Natural killer cell (primary cell): Measurements from ENCODE around the gene OR10C1. TPM values are rescaled to one million over a fixed set of nuclear protein-coding genes. Genes with fewer than 3 reads are reported as not detected.

Source experiments
- ATAC-seq, 3 donors: fragments of 150-1000 bp in 2 of 3; fragments of 200-7000 bp in 1 of 3; cut with Tn5 transposase; 1 replicate in 1 of 3; 2 replicates in 2 of 3; pipeline ENCODE4 v1.10.0; 2021; ENCODE audit warnings: mild to moderate bottlenecking in 2 of 3, moderate library complexity in 2 of 3
- DNase-seq, 2 donors: peaks; one replicate each; pipeline versions ENCODE4 v3.0.0 to v3.0.0-alpha.2; 2013 to 2021; ENCODE audit warnings: mixed read lengths in 1 of 2
- H3K27ac ChIP-seq: one replicate; pipeline ENCODE4 v1.5.1; 2013; ENCODE audit warnings: mild to moderate bottlenecking, low read length
- H3K27me3 ChIP-seq: one replicate; pipeline ENCODE4 v1.6.1; 2013; ENCODE audit warnings: low read length; ENCODE audit not compliant: control insufficient read depth, insufficient read depth
- H3K36me3 ChIP-seq: one replicate; pipeline ENCODE4 v1.6.1; 2013; ENCODE audit warnings: low read length; ENCODE audit not compliant: control insufficient read depth, insufficient read depth
- H3K4me1 ChIP-seq: one replicate; pipeline ENCODE4 v1.6.1; 2013; ENCODE audit warnings: low read length; ENCODE audit not compliant: control insufficient read depth, insufficient read depth
- H3K4me3 ChIP-seq: one replicate; pipeline ENCODE4 v1.5.1; 2013; ENCODE audit warnings: low read length
- H3K9me3 ChIP-seq: one replicate; pipeline ENCODE4 v1.6.1; 2013; ENCODE audit warnings: low read length; ENCODE audit not compliant: control insufficient read depth, insufficient read depth
- H3K27ac Mint-ChIP-seq, 2 donors: one replicate each; pipeline ENCODE4 v1.8.0; 2022; ENCODE audit warnings: mild to moderate bottlenecking in 2 of 2, mixed read lengths in 2 of 2, moderate library complexity in 1 of 2
- H3K27me3 Mint-ChIP-seq, 2 donors: one replicate each; pipeline ENCODE4 v1.8.0; 2022; ENCODE audit warnings: low read depth in 2 of 2, mixed read lengths in 2 of 2
- H3K36me3 Mint-ChIP-seq: one replicate; pipeline ENCODE4 v1.8.0; 2022; ENCODE audit warnings: mixed read lengths
- H3K4me1 Mint-ChIP-seq, 2 donors: one replicate each; pipeline ENCODE4 v1.8.0; 2022; ENCODE audit warnings: mixed read lengths in 2 of 2
- H3K4me3 Mint-ChIP-seq: one replicate; pipeline ENCODE4 v1.8.0; 2022; ENCODE audit warnings: mild to moderate bottlenecking, moderate library complexity, mixed read lengths
- H3K9me3 Mint-ChIP-seq, 2 donors: one replicate each; pipeline ENCODE4 v1.8.0; 2022; ENCODE audit warnings: mixed read lengths in 2 of 2
- WGBS: methylation state at CpG from one replicate; pipeline ENCODE4 v1.1.7; 2013; ENCODE audit warnings: missing lambda C conversion rate; ENCODE audit not compliant: insufficient coverage; 5-methylcytosine and 5-hydroxymethylcytosine counted together
- intact Hi-C: fragments of 100-400 bp; cut with micrococcal nuclease; formaldehyde crosslinking; loops from one replicate; pipeline ENCODE4 v1.14.2; 2022
- total RNA-seq, 4 donors: library from RNA; stranded (reverse); fragments of 120-200 nt in 1 of 4; gene quantifications; one replicate each; pipeline versions ENCODE4 v1.2.3 to v1.2.4, GENCODE V29; 2013 to 2022
- TF ChIP-seq, protein P1 (sequence below): fragments of 200-600 bp; IDR thresholded peaks from one replicate; pipeline ENCODE4 v1.8.0; 2022; ENCODE audit warnings: antibody characterized with exemption

The OR10C1 gene
- total RNA-seq, 3 donors from 2014 or later (not counting 1 experiment from before 2014, with no cell fraction given), result not detected

DNA sequence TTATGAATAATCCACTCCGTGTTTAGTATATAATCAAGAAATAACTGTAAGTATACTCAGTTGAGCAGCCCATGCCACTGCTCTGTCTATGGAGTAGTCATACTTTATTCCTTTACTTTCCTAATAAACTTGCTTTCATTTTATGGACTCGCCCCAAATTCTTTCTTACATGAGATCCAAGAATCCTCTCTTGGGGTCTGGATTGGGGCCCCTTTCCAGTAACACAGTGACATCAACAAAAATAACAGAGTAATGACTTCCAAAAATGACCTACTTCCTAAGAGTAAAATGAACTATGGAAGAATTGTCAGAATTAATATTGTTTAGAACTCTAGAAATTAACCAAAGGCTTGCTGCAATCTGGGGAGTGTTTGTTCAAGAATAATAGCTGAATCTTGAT is 26.7 kb downstream of the OR10C1 start:
- ATAC-seq, result no peak
- no peaks in the 10 kb centered on the region for H3K36me3 ChIP-seq
- Mint-ChIP-seq H3K36me3 (no peaks in the 10 kb centered on the region), H3K27me3 (peaks cover 12 to 21% of the 10 kb centered on the region in 2 donors), H3K4me3 (no peak overlapping the region), H3K9me3 (no peaks in the 10 kb centered on the region), H3K27ac (no peak overlapping the region), H3K4me1 (no peaks in the 10 kb centered on the region)
- intact Hi-C loops, result no loop called here
- TF ChIP-seq, protein P1, sequence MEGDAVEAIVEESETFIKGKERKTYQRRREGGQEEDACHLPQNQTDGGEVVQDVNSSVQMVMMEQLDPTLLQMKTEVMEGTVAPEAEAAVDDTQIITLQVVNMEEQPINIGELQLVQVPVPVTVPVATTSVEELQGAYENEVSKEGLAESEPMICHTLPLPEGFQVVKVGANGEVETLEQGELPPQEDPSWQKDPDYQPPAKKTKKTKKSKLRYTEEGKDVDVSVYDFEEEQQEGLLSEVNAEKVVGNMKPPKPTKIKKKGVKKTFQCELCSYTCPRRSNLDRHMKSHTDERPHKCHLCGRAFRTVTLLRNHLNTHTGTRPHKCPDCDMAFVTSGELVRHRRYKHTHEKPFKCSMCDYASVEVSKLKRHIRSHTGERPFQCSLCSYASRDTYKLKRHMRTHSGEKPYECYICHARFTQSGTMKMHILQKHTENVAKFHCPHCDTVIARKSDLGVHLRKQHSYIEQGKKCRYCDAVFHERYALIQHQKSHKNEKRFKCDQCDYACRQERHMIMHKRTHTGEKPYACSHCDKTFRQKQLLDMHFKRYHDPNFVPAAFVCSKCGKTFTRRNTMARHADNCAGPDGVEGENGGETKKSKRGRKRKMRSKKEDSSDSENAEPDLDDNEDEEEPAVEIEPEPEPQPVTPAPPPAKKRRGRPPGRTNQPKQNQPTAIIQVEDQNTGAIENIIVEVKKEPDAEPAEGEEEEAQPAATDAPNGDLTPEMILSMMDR, result no peak
- H3K4me3 ChIP-seq, result no peak overlapping the region
- H3K4me1 ChIP-seq, result no peaks in the 10 kb centered on the region
- no peaks in the 10 kb centered on the region for H3K9me3 ChIP-seq
- H3K27ac ChIP-seq, result no peak overlapping the region
- H3K27me3 ChIP-seq, result no peaks in the 10 kb centered on the region
- no peak for DNase-seq
- 100% methylated on average over 1 of the region's 2 CpGs for WGBS

DNA sequence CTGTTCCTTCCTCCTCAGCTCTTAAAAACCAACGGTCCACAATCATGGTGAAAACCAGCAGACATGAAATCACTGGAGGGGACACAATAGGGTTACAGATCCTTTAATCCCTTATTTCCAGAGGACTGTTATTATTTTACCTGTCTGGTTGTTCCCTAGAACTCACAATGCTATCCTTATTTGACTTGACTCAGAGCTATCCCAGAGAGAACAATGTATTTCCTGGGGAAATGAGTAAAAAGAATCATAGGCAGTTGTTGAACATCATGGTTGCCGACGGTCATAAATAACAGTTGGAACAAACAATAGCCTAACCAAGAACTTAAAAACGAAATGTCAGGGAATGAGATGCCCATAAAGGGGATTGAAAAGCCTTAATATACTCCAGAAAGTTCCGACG is 27.1 kb downstream of the OR10C1 start:
- no peaks in the 10 kb centered on the region for H3K9me3 Mint-ChIP-seq
- no peaks in the 10 kb centered on the region for H3K36me3 Mint-ChIP-seq
- ATAC-seq, result no peak
- H3K27ac Mint-ChIP-seq, result no peak overlapping the region
- Histone ChIP-seq H3K4me1 (no peaks in the 10 kb centered on the region), H3K36me3 (no peaks in the 10 kb centered on the region), H3K27ac (no peak overlapping the region), H3K4me3 (no peak overlapping the region), H3K27me3 (no peaks in the 10 kb centered on the region), H3K9me3 (no peaks in the 10 kb centered on the region)
- DNase-seq, result no peak
- WGBS, result 39% methylated on average over 6 of the region's 6 CpGs
- peaks cover 14 to 21% of the 10 kb centered on the region in 2 donors for H3K27me3 Mint-ChIP-seq
- H3K4me1 Mint-ChIP-seq, result no peaks in the 10 kb centered on the region
- TF ChIP-seq, protein P1, result no peak
- intact Hi-C loops, result no loop called here
- no peak overlapping the region for H3K4me3 Mint-ChIP-seq

DNA sequence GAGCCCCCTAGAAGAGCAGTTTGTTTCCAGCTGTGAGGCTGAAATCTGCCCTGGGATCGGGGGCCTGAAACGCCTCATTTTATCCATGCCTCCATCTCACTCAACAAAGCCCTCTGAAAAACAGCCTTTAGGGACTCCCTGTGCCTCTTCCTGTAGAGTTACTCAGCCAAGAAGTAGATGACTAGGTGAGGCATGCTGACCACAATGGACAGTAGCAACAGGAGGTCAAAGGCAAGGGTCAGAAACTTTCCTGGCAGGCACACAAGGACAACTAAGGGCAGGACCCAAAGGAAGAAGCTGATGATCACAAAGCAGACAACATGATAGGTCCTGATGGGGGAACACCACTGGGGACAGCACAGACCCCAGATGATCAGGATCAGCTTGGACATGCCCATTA is 35.9 kb downstream of the OR10C1 start:
- TF ChIP-seq, protein P1, result no peak
- Histone ChIP-seq H3K27ac (no peak overlapping the region), H3K9me3 (no peaks in the 10 kb centered on the region), H3K4me3 (no peak overlapping the region), H3K27me3 (no peaks in the 10 kb centered on the region), H3K4me1 (no peaks in the 10 kb centered on the region), H3K36me3 (no peaks in the 10 kb centered on the region)
- Mint-ChIP-seq H3K4me1 (no peaks in the 10 kb centered on the region), H3K27ac (no peak overlapping the region), H3K36me3 (no peaks in the 10 kb centered on the region), H3K4me3 (no peak overlapping the region), H3K27me3 (peaks cover 14 to 20% of the 10 kb centered on the region in 2 donors), H3K9me3 (no peaks in the 10 kb centered on the region)
- ATAC-seq, result no peak
- WGBS, result 100% methylated on average over 2 of the region's 2 CpGs
- intact Hi-C loops, result no loop called here
- no peak for DNase-seq

DNA sequence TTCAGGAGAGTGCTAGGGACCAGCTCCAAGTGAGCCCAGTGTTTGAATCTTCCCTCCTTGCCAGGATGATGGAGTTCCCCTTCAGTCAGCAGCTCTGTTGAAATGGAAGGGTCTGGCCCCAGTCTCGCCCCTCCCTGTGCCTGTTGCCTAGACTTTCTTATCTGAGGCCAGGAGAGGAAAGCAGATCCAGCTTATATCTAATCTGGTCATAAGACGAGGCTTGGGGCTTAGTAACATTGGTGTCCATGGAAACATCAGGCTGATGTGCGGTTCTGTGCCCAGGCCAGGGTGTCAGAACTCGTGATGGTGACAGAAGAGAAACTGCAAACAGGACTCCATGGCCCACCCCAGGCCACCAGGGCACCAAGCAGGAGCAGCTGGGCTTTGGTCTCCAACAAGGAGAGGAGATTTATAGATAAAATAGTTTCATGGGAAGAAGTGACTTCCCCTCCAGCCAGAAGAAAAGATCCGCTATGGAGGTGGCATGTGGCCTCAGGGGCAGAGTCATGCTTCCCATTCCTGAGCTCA is 38.9 kb downstream of the OR10C1 start:
- Mint-ChIP-seq H3K9me3 (no peaks in the 10 kb centered on the region), H3K27ac (no peak overlapping the region), H3K4me3 (no peak overlapping the region), H3K4me1 (no peaks in the 10 kb centered on the region), H3K36me3 (no peaks in the 10 kb centered on the region), H3K27me3 (peaks cover 10 to 26% of the 10 kb centered on the region in 2 donors)
- DNase-seq (no peak), ATAC-seq (no peak)
- no peaks in the 10 kb centered on the region for H3K27me3 ChIP-seq
- H3K36me3 ChIP-seq, result no peaks in the 10 kb centered on the region
- no peaks in the 10 kb centered on the region for H3K4me1 ChIP-seq
- no peak overlapping the region for H3K4me3 ChIP-seq
- H3K27ac ChIP-seq, result no peak overlapping the region
- no peaks in the 10 kb centered on the region for H3K9me3 ChIP-seq
- WGBS, result 79% methylated on average over 5 of the region's 5 CpGs
- intact Hi-C loops, result no loop called here
- TF ChIP-seq, protein P1, result no peak
